Head of caudate nucleus (tissue), 42 donors: ENCODE measurements around the gene OR5K1.

ENCODE experiments used
- DNase-seq, 42 donors: peaks; one replicate each; pipeline versions ENCODE4 v3.0.0 to v3.0.0-alpha.2; 2020 to 2021; ENCODE audit warnings: mixed read lengths in 7 of 42
- intact Hi-C: fragments of 100-400 bp; cut with DNase I; formaldehyde crosslinking; loops from one replicate; pipeline ENCODE4 v1.15.0; 2022

Gene OR5K1

GRCh38 chr3:98462901-98463300, at the start of gene OR5K1:
Gene OR5K1, plus strand, starts transcription at chr3:98463201. Its CDS starts 6,376 bp downstream, at chr3:98469577.
- no peak for DNase-seq
- intact Hi-C loops, result no loop called here

- intact Hi-C loops, result no loop called here
These were observed 30.4 kb upstream of the OR5K1 start for GRCh38 chr3:98432575-98432974.

GRCh38 chr3:98433764-98434163, 29.2 kb upstream of the OR5K1 start:
- intact Hi-C loops, result no loop called here
- no peak for DNase-seq

More at GRCh38 chr3:98432575-98432974, 30.4 kb upstream of the OR5K1 start:
- DNase-seq, result no peak

GRCh38 chr3:98434412-98434811, 28.6 kb upstream of the OR5K1 start:
- no peak for DNase-seq
- intact Hi-C loops, result no loop called here

- intact Hi-C loops, result no loop called here
- DNase-seq, result no peak
These were observed 22.7 kb upstream of the OR5K1 start for GRCh38 chr3:98440283-98440682.

- intact Hi-C loops, result no loop called here
- DNase-seq, result no peak
These were observed 17.0 kb upstream of the OR5K1 start for GRCh38 chr3:98445949-98446406.

GRCh38 chr3:98449606-98450193, 13.3 kb upstream of the OR5K1 start:
- DNase-seq, result no peak
- intact Hi-C loops, result no loop called here

- DNase-seq, result no peak
- intact Hi-C loops, result no loop called here
These were observed 12.6 kb upstream of the OR5K1 start for GRCh38 chr3:98450372-98450771.

- intact Hi-C loops, result no loop called here
- no peak for DNase-seq
These were observed 9.2 kb upstream of the OR5K1 start for GRCh38 chr3:98453827-98454226.

- intact Hi-C loops, result no loop called here
- peak in 17 of 42 donors; percentile 8 to 76 (median 40) for DNase-seq
These were observed 8.1 kb upstream of the OR5K1 start for GRCh38 chr3:98454929-98455328.

- DNase-seq, result no peak
- intact Hi-C loops, result no loop called here
These were observed 5.5 kb upstream of the OR5K1 start for GRCh38 chr3:98457543-98457942.

GRCh38 chr3:98460220-98460619, 2.8 kb upstream of the OR5K1 start:
- intact Hi-C loops, result no loop called here
- DNase-seq, result no peak

- no peak for DNase-seq
- intact Hi-C loops, result no loop called here
These were observed 19.9 kb downstream of the OR5K1 start for GRCh38 chr3:98482717-98483482.

- intact Hi-C loops, result no loop called here
- DNase-seq, result no peak
These were observed 20.6 kb downstream of the OR5K1 start for GRCh38 chr3:98483626-98484025.

- no peak for DNase-seq
- intact Hi-C loops, result no loop called here
These were observed 34.4 kb downstream of the OR5K1 start, which contains the start of gene OR5K2 for GRCh38 chr3:98497381-98497780. Gene OR5K2, plus strand, starts transcription at chr3:98497681. Its CDS starts 0 bp downstream, at chr3:98497681.

- DNase-seq, result no peak
- intact Hi-C loops, result no loop called here
These were observed 37.0 kb downstream of the OR5K1 start for GRCh38 chr3:98500019-98500418.

- intact Hi-C loops, result no loop called here
- DNase-seq, result peak in 21 of 42 donors; percentile 21 to 78 (median 43)
These were observed 38.3 kb downstream of the OR5K1 start for GRCh38 chr3:98501270-98501669.

GRCh38 chr3:98501863-98502576, 39.0 kb downstream of the OR5K1 start:
- intact Hi-C loops, result no loop called here
- no peak for DNase-seq

GRCh38 chr3:98504539-98504938, 41.5 kb downstream of the OR5K1 start:
- intact Hi-C loops, result no loop called here
- no peak for DNase-seq

- intact Hi-C loops, result no loop called here
These were observed 45.6 kb downstream of the OR5K1 start for GRCh38 chr3:98508582-98508981.

More at GRCh38 chr3:98508582-98508981, 45.6 kb downstream of the OR5K1 start:
- DNase-seq, result no peak
